PFSK-1 (cell line): Measurements from ENCODE around the gene ZNF469.

Experiments used
- FOXP2 ChIP-seq: optimal IDR thresholded peaks from 2 replicates; pipeline ENCODE3; 2011; ENCODE audit warnings: borderline replicate concordance, control low read depth, inconsistent platforms; ENCODE audit not compliant: insufficient read depth; ENCODE audit errors: extremely low read length, extremely low read depth
- POLR2AphosphoS5 ChIP-seq: IDR thresholded peaks from 2 replicates; pipeline ENCODE4 v1.6.1; 2012; ENCODE audit warnings: low read depth, mild to moderate bottlenecking, control low read depth, low read length, moderate library complexity
- REST ChIP-seq, 2 experiments: IDR thresholded peaks; 2 replicates each; pipeline versions ENCODE4 v1.6.1 to v1.8.0; 2011 to 2012; ENCODE audit warnings: low read depth in 2 of 2, low read length in 2 of 2, control low read depth in 1 of 2, inconsistent platforms in 1 of 2, mild to moderate bottlenecking in 1 of 2, moderate library complexity in 1 of 2; ENCODE audit not compliant: insufficient read depth in 1 of 2
- SIN3A ChIP-seq: IDR thresholded peaks from 2 replicates; pipeline ENCODE4 v1.6.1; 2012; ENCODE audit warnings: mild to moderate bottlenecking, low read length, moderate library complexity, borderline replicate concordance; ENCODE audit not compliant: insufficient read depth
- TAF1 ChIP-seq: IDR thresholded peaks from 2 replicates; pipeline ENCODE4 v1.6.1; 2012; ENCODE audit warnings: low read length, control low read depth, borderline replicate concordance; ENCODE audit not compliant: insufficient read depth

Gene ZNF469

DNA sequence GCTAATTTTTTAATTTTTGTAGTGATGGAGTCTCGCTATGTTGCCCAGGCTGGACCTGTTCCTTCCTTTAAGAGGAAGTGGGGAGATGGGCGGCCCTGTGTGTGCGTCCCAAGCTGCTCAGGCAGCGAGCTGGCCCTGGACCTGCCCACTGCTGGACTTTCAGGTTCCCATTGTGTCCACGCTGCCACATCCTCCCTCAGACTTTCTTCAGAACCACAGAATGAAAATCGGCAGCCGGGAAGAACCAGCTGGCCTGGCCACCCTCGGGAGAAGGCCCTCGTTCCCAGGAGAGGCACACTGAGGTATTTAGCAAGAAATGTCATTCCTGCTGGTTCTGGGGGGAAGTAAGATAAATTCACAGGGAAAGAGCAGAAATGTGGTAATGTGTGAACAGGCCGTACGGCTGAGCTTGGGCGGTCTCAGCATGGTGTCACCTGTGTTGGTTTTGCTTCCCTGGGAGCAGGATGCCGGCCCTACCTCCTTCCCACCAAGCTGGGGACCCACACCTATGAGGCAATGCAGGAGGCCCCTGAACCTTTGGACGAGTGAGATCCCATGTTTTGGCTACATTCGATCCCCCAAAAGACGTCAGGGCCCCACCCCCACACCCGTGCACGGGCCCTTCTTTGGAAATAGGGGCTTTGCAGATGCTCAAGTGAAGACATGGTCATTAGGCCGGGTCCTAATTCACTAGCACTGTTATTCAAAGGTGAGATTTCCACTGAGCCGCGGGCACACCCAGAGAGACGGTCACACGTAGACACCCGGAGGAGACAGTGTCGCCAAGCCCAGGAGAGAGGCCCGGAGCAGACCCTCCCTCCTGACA is 35.9 kb upstream of the ZNF469 start:
- no peak for TF ChIP-seq POLR2AphosphoS5
- TF ChIP-seq TAF1: no peak
- TF ChIP-seq SIN3A: no peak
- TF ChIP-seq FOXP2: no peak
- no peak for TF ChIP-seq REST (IDR thresholded peaks at IDR 0.05; ENCODE audit: insufficient read depth in 1 of 2, low read depth in 2 of 2, low read length in 2 of 2)

- no peak for TF ChIP-seq TAF1
- TF ChIP-seq SIN3A: no peak
- no peak for TF ChIP-seq POLR2AphosphoS5
- no peak for TF ChIP-seq REST (IDR thresholded peaks at IDR 0.05; ENCODE audit: insufficient read depth in 1 of 2, low read depth in 2 of 2, low read length in 2 of 2)
- TF ChIP-seq FOXP2: no peak
Observed at GRCh38 chr16:88347656-88348376, 34.9 kb upstream of the ZNF469 start.

DNA sequence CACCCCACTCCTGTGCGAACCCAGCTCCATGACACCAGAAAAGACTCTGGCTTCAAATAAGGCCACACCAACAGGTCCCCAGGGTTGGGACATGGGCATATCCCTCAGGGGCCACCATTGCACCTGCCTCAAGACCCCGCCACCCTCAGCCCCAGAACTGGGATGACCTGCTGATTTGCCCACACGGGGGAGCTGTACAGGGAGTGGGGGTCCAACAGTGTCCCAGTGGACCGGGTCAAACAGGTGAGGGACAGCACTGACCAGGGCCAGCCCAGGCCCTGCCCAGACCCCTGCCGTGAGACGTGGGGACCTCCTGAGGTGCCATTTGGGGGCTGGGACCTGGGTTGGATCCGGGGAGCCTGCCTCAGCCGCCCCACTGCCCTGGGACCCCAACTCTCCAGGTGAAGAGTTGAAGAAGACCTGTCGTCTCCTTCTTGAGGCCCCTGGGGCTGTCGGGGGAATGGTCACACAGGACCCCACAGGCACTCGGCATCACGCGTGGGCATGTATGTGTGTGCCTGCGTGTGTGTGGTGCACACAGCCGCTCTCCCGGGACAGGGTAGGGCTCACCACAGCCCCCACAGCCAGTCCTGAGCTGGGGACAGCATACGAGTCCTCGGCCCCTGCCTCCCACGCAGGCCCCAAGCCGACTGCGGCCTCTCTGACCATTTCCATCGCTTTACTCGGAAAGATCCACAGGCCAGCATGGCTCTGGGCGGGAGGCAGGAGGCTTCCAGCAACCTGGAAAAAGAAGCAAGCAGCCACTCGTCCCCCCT is 34.2 kb upstream of the ZNF469 start:
- TF ChIP-seq FOXP2: no peak
- no peak for TF ChIP-seq REST (IDR thresholded peaks at IDR 0.05; ENCODE audit: insufficient read depth in 1 of 2, low read depth in 2 of 2, low read length in 2 of 2)

GRCh38 chr16:88349153-88349902 is 33.4 kb upstream of the ZNF469 start:
- TF ChIP-seq POLR2AphosphoS5 (no peak), REST (IDR thresholded peaks at IDR 0.05; ENCODE audit: insufficient read depth in 1 of 2, low read depth in 2 of 2, low read length in 2 of 2) (no peak), TAF1 (no peak), FOXP2 (no peak), SIN3A (no peak)
